Cardiac muscle cell (in vitro differentiated cells and primary cell): ENCODE results near the gene LRP1B. TPM values are rescaled to one million over a fixed set of nuclear protein-coding genes. Genes with fewer than 3 reads are reported as not detected.
A peak's percentile ranks its signal among the peaks of the same experiment; 100 is the strongest.

ENCODE experiments used
- DNase-seq, 2 donors: peaks; one replicate each; pipeline versions ENCODE4 v3.0.0 to v3.0.0-alpha.2; 2010 to 2017; ENCODE audit warnings: low read depth in 1 of 2, low spot score in 1 of 2
- H3K27ac ChIP-seq: fragments of 200-600 bp; sonication (generic); 2 replicates; pipeline ENCODE4 v1.5.1; 2016
- H3K27me3 ChIP-seq: fragments of 200-600 bp; sonication (generic); 2 replicates; pipeline ENCODE4 v1.6.0; 2016; ENCODE audit warnings: control low read depth
- H3K36me3 ChIP-seq: fragments of 200-600 bp; sonication (generic); 2 replicates; pipeline ENCODE4 v1.5.1; 2016; ENCODE audit warnings: control low read depth
- H3K4me1 ChIP-seq: fragments of 200-600 bp; sonication (generic); 2 replicates; pipeline ENCODE4 v1.8.1; 2017; ENCODE audit warnings: low read depth, mild to moderate bottlenecking, mixed run types
- H3K4me3 ChIP-seq: fragments of 200-600 bp; sonication (generic); 2 replicates; pipeline ENCODE4 v1.5.1; 2016; ENCODE audit warnings: mild to moderate bottlenecking
- H3K9me3 ChIP-seq: fragments of 200-600 bp; sonication (generic); 2 replicates; pipeline ENCODE4 v1.5.1; 2017; ENCODE audit warnings: low read depth, mild to moderate bottlenecking, control low read depth
- polyA plus RNA-seq: library from polyadenylated mRNA; unstranded; fragments of >200 nt; fragmentation: Nextera tagmentation; extraction: Ambion mirVana; gene quantifications from 2 replicates; pipeline ENCODE4 v1.2.1, GENCODE V29; 2016
- total RNA-seq: library from RNA; depleted of rRNA; stranded (reverse); fragments of >200 nt; gene quantifications from 2 replicates; pipeline ENCODE4 v1.2.3, GENCODE V29; 2016
- TF ChIP-seq, protein P1 (sequence below): IDR thresholded peaks from 2 replicates; pipeline ENCODE4 v1.5.1; 2012; ENCODE audit warnings: low read depth, mild to moderate bottlenecking, low read length

The LRP1B gene
- total and polyA plus RNA-seq, 2 experiments from 2014 or later: 1.2 to 2.5 TPM

DNA sequence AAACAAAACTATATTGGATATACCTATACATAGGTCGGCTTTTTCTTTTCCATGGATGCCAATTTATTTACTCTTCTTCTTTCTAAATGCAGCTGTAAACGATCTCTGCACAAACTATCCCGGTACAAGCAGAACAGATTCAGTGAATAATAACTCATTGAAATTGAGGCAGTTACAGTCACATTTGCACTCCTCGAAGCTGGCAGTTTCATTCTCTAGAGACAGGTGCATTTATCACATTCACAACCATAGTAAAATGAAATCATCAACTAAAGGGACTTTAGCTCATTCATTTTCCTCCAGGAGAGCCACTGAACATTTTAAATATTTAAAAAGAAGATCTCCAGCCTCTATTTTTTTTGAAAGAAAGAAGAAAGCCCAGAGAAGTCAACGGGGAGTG is 551.7 kb downstream of the LRP1B start:
- H3K4me3 ChIP-seq: no peak overlapping the region
- H3K4me1 ChIP-seq: peaks cover 10% of the 10 kb centered on the region
- TF ChIP-seq, protein P1, sequence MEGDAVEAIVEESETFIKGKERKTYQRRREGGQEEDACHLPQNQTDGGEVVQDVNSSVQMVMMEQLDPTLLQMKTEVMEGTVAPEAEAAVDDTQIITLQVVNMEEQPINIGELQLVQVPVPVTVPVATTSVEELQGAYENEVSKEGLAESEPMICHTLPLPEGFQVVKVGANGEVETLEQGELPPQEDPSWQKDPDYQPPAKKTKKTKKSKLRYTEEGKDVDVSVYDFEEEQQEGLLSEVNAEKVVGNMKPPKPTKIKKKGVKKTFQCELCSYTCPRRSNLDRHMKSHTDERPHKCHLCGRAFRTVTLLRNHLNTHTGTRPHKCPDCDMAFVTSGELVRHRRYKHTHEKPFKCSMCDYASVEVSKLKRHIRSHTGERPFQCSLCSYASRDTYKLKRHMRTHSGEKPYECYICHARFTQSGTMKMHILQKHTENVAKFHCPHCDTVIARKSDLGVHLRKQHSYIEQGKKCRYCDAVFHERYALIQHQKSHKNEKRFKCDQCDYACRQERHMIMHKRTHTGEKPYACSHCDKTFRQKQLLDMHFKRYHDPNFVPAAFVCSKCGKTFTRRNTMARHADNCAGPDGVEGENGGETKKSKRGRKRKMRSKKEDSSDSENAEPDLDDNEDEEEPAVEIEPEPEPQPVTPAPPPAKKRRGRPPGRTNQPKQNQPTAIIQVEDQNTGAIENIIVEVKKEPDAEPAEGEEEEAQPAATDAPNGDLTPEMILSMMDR: no peak
- H3K27me3 ChIP-seq: no peaks in the 10 kb centered on the region
- no peak overlapping the region for H3K27ac ChIP-seq
- no peak for DNase-seq
- H3K9me3 ChIP-seq: no peaks in the 10 kb centered on the region
- no peaks in the 10 kb centered on the region for H3K36me3 ChIP-seq

DNA sequence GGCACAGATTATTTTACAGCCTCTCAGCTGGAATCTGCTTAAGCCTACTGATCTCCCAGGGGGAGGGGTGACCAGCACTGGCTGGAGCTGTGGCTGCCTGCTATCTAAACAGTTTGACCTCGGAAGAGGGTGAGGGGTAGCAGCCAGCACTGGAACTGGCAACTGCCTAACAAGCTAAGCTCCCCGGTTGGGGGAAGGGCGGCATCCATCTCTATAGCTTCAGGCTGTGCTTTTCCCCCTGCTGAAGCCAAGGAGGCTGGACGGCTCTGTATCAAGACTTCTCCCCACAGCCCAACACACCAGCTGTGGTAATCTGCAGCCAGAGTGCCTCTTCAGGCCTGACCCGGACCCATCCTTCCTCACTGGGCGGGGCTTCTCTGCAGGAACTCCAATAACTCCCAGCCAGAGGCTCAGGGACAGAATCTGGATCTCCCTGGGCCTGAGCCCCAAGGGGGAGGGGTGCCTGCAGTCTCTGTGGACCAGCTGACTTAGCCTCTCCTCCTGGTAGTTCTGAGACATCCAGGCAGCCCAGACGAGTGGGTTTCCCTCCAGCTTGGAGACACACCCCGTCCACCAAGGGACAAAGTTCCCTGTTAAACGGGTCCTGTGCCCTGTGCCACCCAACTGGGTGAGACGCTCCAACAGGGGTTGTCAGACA is 560.2 kb downstream of the LRP1B start:
- DNase-seq: peak in 1 of 2 donors; percentile 18
- Histone ChIP-seq H3K4me1 (no peaks in the 10 kb centered on the region), H3K4me3 (no peak overlapping the region), H3K36me3 (no peaks in the 10 kb centered on the region), H3K27ac (no peak overlapping the region), H3K9me3 (no peaks in the 10 kb centered on the region), H3K27me3 (no peaks in the 10 kb centered on the region)
- TF ChIP-seq, protein P1: no peak

DNA sequence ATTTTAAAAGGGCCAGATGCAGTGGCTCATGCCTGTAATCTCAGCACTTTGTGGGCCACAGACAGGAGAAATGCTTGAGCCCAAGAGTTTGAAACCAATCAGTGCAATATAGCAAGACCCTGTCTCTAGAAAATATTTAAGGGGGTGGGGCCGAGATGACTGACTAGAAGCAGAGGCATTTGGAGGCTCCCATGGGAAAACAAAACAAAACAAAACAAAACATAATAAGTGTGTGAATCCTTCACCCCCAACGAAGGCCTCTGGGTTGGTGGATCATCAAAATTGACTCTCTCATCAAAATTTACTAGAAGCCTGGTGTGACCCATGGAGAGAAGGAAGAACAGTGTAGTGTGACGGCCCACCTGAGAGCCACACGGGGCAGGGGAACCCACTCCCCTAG is 560.9 kb downstream of the LRP1B start:
- Histone ChIP-seq H3K4me3 (no peak overlapping the region), H3K9me3 (no peaks in the 10 kb centered on the region), H3K27me3 (no peaks in the 10 kb centered on the region), H3K36me3 (no peaks in the 10 kb centered on the region), H3K4me1 (no peaks in the 10 kb centered on the region), H3K27ac (no peak overlapping the region)
- TF ChIP-seq, protein P1: no peak
- no peak for DNase-seq

DNA sequence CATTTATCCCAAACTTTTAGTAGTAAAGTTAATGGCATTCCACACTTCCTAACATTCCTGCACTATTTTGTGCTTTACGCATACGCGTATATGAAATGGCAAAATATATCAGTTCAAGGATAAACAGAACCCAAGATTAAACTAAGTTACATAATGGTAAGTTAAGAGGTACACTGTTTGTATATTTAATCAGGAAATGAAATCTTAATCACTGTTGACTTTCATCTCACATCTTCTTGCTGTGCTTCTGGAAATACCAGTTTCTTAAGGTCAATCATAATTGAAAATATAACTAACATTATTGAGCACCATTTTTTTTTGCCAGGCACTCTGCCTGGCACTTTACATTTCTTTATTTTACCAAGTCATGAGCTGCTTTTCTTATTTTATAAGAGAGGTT is 565.2 kb downstream of the LRP1B start:
- Histone ChIP-seq H3K27ac (no peak overlapping the region), H3K27me3 (no peaks in the 10 kb centered on the region), H3K9me3 (no peaks in the 10 kb centered on the region), H3K4me1 (no peaks in the 10 kb centered on the region), H3K36me3 (no peaks in the 10 kb centered on the region), H3K4me3 (no peak overlapping the region)
- TF ChIP-seq, protein P1: no peak
- no peak for DNase-seq

DNA sequence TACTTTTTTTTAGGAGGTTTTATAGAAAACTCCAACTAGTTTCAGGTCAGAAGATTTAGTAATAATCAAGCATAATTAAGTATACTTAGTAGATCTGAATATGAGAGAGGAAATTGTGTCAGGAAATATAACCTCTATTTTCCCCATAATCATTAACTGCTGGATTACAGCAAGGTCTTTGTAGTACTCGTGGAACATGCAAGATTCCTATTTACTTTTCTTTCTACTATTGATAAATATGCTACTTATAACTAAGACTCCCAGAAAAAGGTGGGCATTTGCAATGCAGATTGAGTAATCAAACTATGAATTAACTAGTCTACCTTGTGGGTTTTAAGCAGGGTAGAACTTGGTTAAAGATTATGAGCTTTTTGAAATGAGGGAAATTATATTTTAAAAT is 570.1 kb downstream of the LRP1B start:
- TF ChIP-seq, protein P1: no peak

More for the DNA sequence above, 570.1 kb downstream of the LRP1B start:
- no peaks in the 10 kb centered on the region for H3K36me3 ChIP-seq
- no peak overlapping the region for H3K27ac ChIP-seq
- no peak overlapping the region for H3K4me3 ChIP-seq
- H3K4me1 ChIP-seq: peaks cover 4% of the 10 kb centered on the region
- no peak for DNase-seq
- no peaks in the 10 kb centered on the region for H3K9me3 ChIP-seq
- no peaks in the 10 kb centered on the region for H3K27me3 ChIP-seq
